Testis (tissue), 2 donors: ENCODE data around the gene MTUS2.

ENCODE experiments used
- POLR2A ChIP-seq: fragments of 450-650 bp; IDR thresholded peaks from one replicate; pipeline ENCODE4 v1.6.1; 2017; ENCODE audit warnings: antibody characterized with exemption, mild to moderate bottlenecking, moderate library complexity
- TF ChIP-seq, protein P1 (sequence below), 3 experiments: fragments of 450-650 bp in 2 of 3; fragments of 200-600 bp in 1 of 3; sonication (generic) in 1 of 3; IDR thresholded peaks; one replicate each; pipeline ENCODE4 v1.5.1; 2016 to 2019; ENCODE audit warnings: antibody characterized with exemption in 3 of 3, mild to moderate bottlenecking in 2 of 3, moderate library complexity in 1 of 3

DNA sequence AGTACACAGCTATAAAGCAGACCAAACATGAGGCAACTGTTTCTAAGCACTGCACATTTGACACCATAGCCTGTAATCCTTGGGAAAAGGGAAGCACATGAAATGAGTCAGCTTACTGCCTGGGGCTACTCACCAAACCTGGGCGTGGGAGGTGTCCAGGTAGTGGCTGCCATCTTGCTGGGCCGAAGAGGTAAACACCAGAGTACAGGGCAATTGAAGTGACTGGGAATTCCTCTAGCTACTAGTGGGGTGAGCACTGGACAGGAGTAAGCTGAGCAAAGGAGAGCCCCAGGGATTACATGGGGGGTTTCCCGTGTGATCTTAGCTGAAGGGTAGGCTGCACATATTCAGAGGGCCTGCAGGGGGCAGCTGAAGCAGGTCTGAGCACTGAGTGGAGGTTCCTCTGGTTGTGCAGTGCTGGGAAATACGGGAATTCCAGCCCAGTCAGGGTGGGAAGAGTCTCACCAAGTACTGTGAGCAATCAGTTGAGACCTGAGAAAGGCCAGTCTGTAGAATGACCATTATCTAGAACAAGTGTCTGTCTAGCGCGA is 634.9 kb downstream of the MTUS2 start:
- TF ChIP-seq POLR2A = no peak
- TF ChIP-seq, protein P1, sequence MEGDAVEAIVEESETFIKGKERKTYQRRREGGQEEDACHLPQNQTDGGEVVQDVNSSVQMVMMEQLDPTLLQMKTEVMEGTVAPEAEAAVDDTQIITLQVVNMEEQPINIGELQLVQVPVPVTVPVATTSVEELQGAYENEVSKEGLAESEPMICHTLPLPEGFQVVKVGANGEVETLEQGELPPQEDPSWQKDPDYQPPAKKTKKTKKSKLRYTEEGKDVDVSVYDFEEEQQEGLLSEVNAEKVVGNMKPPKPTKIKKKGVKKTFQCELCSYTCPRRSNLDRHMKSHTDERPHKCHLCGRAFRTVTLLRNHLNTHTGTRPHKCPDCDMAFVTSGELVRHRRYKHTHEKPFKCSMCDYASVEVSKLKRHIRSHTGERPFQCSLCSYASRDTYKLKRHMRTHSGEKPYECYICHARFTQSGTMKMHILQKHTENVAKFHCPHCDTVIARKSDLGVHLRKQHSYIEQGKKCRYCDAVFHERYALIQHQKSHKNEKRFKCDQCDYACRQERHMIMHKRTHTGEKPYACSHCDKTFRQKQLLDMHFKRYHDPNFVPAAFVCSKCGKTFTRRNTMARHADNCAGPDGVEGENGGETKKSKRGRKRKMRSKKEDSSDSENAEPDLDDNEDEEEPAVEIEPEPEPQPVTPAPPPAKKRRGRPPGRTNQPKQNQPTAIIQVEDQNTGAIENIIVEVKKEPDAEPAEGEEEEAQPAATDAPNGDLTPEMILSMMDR (IDR thresholded peaks at IDR 0.05) = no peak
